Neural cell (in vitro differentiated cells): ENCODE data around the gene STAT5B. TPM values are rescaled to one million over a fixed set of nuclear protein-coding genes. Genes with fewer than 3 reads are reported as not detected.

Experiments used
- H2AFZ ChIP-seq: fragments of 200-600, 300-800 bp; sonication (generic), shearing (Covaris generic); 2 replicates; pipeline ENCODE4 v1.6.0; 2014; ENCODE audit warnings: low read depth, mild to moderate bottlenecking, antibody characterized with exemption, low read length, moderate library complexity
- H3F3A ChIP-seq: fragments of 200-600 bp; shearing (Covaris generic); 2 replicates; pipeline ENCODE4 v1.6.1; 2016; ENCODE audit warnings: mild to moderate bottlenecking, moderate library complexity, mixed read lengths, antibody characterized with exemption, low read length; ENCODE audit not compliant: insufficient read depth, poor library complexity, severe bottlenecking
- H3K27ac ChIP-seq: fragments of 200-600, 300-800 bp; sonication (generic), shearing (Covaris generic); 2 replicates; pipeline ENCODE4 v1.5.1; 2014; ENCODE audit warnings: mild to moderate bottlenecking, low read length, moderate library complexity
- H3K27me3 ChIP-seq: fragments of 300-800, 200-600 bp; sonication (generic), shearing (Covaris generic); 2 replicates; pipeline ENCODE4 v1.6.0; 2014; ENCODE audit warnings: mild to moderate bottlenecking, low read depth, low read length, moderate library complexity; ENCODE audit not compliant: insufficient read depth
- H3K36me3 ChIP-seq: fragments of 300-800, 200-600 bp; sonication (generic), shearing (Covaris generic); 2 replicates; pipeline ENCODE4 v1.5.1; 2014; ENCODE audit warnings: mild to moderate bottlenecking, antibody characterized with exemption, low read length, moderate library complexity; ENCODE audit not compliant: insufficient read depth
- H3K4me2 ChIP-seq: fragments of 300-800, 200-600 bp; sonication (generic), shearing (Covaris generic); 2 replicates; pipeline ENCODE4 v1.6.0; 2014; ENCODE audit warnings: mild to moderate bottlenecking, low read length
- H3K4me3 ChIP-seq: fragments of 300-800, 200-600 bp; sonication (generic), shearing (Covaris generic); 2 replicates; pipeline ENCODE4 v1.5.1; 2014; ENCODE audit warnings: mild to moderate bottlenecking, low read length, moderate library complexity
- H3K79me2 ChIP-seq: fragments of 200-600 bp; shearing (Covaris generic); replicated peaks from 2 replicates; pipeline ENCODE4 v1.6.0; 2014; ENCODE audit warnings: mild to moderate bottlenecking, low read length, moderate library complexity; ENCODE audit not compliant: insufficient read depth
- H3K9ac ChIP-seq: fragments of 300-800, 200-600 bp; sonication (generic), shearing (Covaris generic); 2 replicates; pipeline ENCODE4 v1.6.1; 2016; ENCODE audit warnings: mild to moderate bottlenecking, low read length, mixed read lengths
- H3K9me2 ChIP-seq: fragments of 200-600 bp; shearing (Covaris generic); 2 replicates; pipeline ENCODE4 v1.6.1; 2016; ENCODE audit warnings: mild to moderate bottlenecking, low read length, mixed read lengths; ENCODE audit not compliant: insufficient read depth
- H3K9me3 ChIP-seq: fragments of 200-600, 300-800 bp; sonication (generic), shearing (Covaris generic); 2 replicates; pipeline ENCODE4 v1.6.1; 2016; ENCODE audit warnings: mild to moderate bottlenecking, mixed run types, low read length, moderate library complexity, mixed read lengths
- H4K20me1 ChIP-seq: fragments of 200-600 bp; shearing (Covaris generic); 2 replicates; pipeline ENCODE4 v1.6.1; 2016; ENCODE audit warnings: mild to moderate bottlenecking, mixed run types; ENCODE audit not compliant: insufficient read depth
- CTCF ChIP-seq: fragments of 450-650 bp; IDR thresholded peaks from 2 replicates; pipeline ENCODE4 v1.5.1; 2014; ENCODE audit warnings: antibody characterized with exemption, mild to moderate bottlenecking, moderate library complexity; ENCODE audit not compliant: poor library complexity, severe bottlenecking
- EP300 ChIP-seq: fragments of 450-650 bp; conservative IDR thresholded peaks from 2 replicates; pipeline ENCODE4 v1.6.1; 2014; ENCODE audit warnings: antibody characterized with exemption, mild to moderate bottlenecking, moderate library complexity; ENCODE audit not compliant: poor library complexity, severe bottlenecking
- EZH2 ChIP-seq: fragments of 200-600, 300-800 bp; shearing (Covaris generic), sonication (generic); IDR thresholded peaks from 2 replicates; pipeline ENCODE4 v1.6.1; 2014; ENCODE audit warnings: antibody characterized with exemption, low read length, borderline replicate concordance, mild to moderate bottlenecking; ENCODE audit not compliant: insufficient read depth, poor library complexity, severe bottlenecking
- MXI1 ChIP-seq: fragments of 450-650 bp; conservative IDR thresholded peaks from 2 replicates; pipeline ENCODE4 v1.6.1; 2014; ENCODE audit warnings: antibody characterized with exemption, mild to moderate bottlenecking; ENCODE audit not compliant: poor library complexity, severe bottlenecking
- POLR2AphosphoS5 ChIP-seq: IDR thresholded peaks from 2 replicates; pipeline ENCODE4 v1.6.1; 2012
- RAD21 ChIP-seq: fragments of 450-650 bp; conservative IDR thresholded peaks from 2 replicates; pipeline ENCODE4 v1.6.1; 2014; ENCODE audit warnings: antibody characterized with exemption, mild to moderate bottlenecking, moderate library complexity
- SMC3 ChIP-seq: fragments of 450-650 bp; conservative IDR thresholded peaks from 2 replicates; pipeline ENCODE4 v1.6.1; 2014; ENCODE audit warnings: antibody characterized with exemption, mild to moderate bottlenecking, moderate library complexity; ENCODE audit not compliant: poor library complexity
- TAF1 ChIP-seq: IDR thresholded peaks from 2 replicates; pipeline ENCODE4 v1.6.1; 2012; ENCODE audit warnings: low read depth
- polyA plus RNA-seq: library from polyadenylated mRNA; depleted of rRNA; stranded (reverse); fragments of >200 nt; gene quantifications from 2 replicates; pipeline ENCODE4 v1.2.3, GENCODE V29; 2014
- TF ChIP-seq, protein P1 (sequence below): IDR thresholded peaks from 2 replicates; pipeline ENCODE4 v1.6.1; 2012; ENCODE audit warnings: borderline replicate concordance

Gene STAT5B
- polyA plus RNA-seq, 1 donor from 2014 or later = 47.4 TPM

- Histone ChIP-seq H3F3A (no peaks in the 10 kb centered on the region), H4K20me1 (peaks cover 5% of the 10 kb centered on the region), H2AFZ (no peak overlapping the region), H3K9me3 (no peaks in the 10 kb centered on the region), H3K9ac (no peak overlapping the region), H3K79me2 (peaks cover 65% of the 10 kb centered on the region), H3K4me3 (no peak overlapping the region), H3K36me3 (no peaks in the 10 kb centered on the region), H3K9me2 (no peaks in the 10 kb centered on the region), H3K27ac (no peak overlapping the region), H3K27me3 (no peaks in the 10 kb centered on the region), H3K4me2 (no peak overlapping the region)
- TF ChIP-seq TAF1 = no peak
- TF ChIP-seq, protein P1, sequence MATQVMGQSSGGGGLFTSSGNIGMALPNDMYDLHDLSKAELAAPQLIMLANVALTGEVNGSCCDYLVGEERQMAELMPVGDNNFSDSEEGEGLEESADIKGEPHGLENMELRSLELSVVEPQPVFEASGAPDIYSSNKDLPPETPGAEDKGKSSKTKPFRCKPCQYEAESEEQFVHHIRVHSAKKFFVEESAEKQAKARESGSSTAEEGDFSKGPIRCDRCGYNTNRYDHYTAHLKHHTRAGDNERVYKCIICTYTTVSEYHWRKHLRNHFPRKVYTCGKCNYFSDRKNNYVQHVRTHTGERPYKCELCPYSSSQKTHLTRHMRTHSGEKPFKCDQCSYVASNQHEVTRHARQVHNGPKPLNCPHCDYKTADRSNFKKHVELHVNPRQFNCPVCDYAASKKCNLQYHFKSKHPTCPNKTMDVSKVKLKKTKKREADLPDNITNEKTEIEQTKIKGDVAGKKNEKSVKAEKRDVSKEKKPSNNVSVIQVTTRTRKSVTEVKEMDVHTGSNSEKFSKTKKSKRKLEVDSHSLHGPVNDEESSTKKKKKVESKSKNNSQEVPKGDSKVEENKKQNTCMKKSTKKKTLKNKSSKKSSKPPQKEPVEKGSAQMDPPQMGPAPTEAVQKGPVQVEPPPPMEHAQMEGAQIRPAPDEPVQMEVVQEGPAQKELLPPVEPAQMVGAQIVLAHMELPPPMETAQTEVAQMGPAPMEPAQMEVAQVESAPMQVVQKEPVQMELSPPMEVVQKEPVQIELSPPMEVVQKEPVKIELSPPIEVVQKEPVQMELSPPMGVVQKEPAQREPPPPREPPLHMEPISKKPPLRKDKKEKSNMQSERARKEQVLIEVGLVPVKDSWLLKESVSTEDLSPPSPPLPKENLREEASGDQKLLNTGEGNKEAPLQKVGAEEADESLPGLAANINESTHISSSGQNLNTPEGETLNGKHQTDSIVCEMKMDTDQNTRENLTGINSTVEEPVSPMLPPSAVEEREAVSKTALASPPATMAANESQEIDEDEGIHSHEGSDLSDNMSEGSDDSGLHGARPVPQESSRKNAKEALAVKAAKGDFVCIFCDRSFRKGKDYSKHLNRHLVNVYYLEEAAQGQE = no peak
- TF ChIP-seq CTCF = no peak
- TF ChIP-seq POLR2AphosphoS5 = no peak
- no peak for TF ChIP-seq RAD21
- TF ChIP-seq EZH2 = no peak
- no peak for TF ChIP-seq SMC3
- no peak for TF ChIP-seq EP300
- TF ChIP-seq MXI1 = no peak
Measured at GRCh38 chr17:42268236-42268635, 8.0 kb downstream of the STAT5B start.

GRCh38 chr17:42266918-42267766, 9.0 kb downstream of the STAT5B start:
- Histone ChIP-seq H3K9ac (no peak overlapping the region), H3F3A (no peaks in the 10 kb centered on the region), H3K4me3 (no peak overlapping the region), H3K79me2 (peaks cover 61% of the 10 kb centered on the region), H3K4me2 (no peak overlapping the region), H3K36me3 (no peaks in the 10 kb centered on the region), H3K9me3 (no peaks in the 10 kb centered on the region), H4K20me1 (peaks cover 5% of the 10 kb centered on the region), H2AFZ (no peak overlapping the region), H3K27ac (no peak overlapping the region), H3K27me3 (no peaks in the 10 kb centered on the region), H3K9me2 (no peaks in the 10 kb centered on the region)
- TF ChIP-seq CTCF = no peak
- TF ChIP-seq EP300 = no peak
- no peak for TF ChIP-seq RAD21
- no peak for TF ChIP-seq TAF1
- TF ChIP-seq, protein P1 = no peak
- no peak for TF ChIP-seq EZH2
- no peak for TF ChIP-seq SMC3
- no peak for TF ChIP-seq MXI1
- no peak for TF ChIP-seq POLR2AphosphoS5
